Measurements from ENCODE around the gene ZBTB17. TPM values are rescaled to one million over a fixed set of nuclear protein-coding genes. Genes with fewer than 3 reads are reported as not detected.

Gene ZBTB17
- total RNA-seq, 2 experiments from 2014 or later, result 52.9 to 53.4 TPM

DNA sequence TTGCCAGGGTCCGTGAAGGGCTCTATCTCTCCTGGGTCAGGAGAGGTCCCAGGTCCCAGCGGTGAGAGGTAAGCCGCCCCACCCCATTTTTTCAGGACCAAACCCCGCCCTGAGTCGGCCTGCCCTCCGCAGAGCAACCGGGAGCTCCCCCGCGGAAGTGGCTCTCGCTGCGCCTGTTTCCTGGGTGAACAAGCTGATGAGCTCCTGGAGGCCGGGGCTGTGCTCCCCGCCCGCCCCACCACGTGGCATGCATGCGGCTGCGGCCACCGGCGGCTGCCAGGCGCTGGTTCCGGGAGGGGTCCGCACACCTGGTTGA lies 32.0 kb downstream of the ZBTB17 start:
- H3K9me2 ChIP-seq (ENCODE audit: insufficient read depth, low read length), result no peaks in the 10 kb centered on the region
- no peak overlapping the region for H3K4me3 ChIP-seq (ENCODE audit: low read depth, low read length, poor library complexity, severe bottlenecking)
- H3K36me3 ChIP-seq (ENCODE audit: insufficient read depth, low read length), result peaks cover 99% of the 10 kb centered on the region
- H3K9me3 ChIP-seq (ENCODE audit: low read length), result no peaks in the 10 kb centered on the region
- no TSS peak for BruUV-seq (replicated peaks)
- POLR2A ChIA-PET, result no interaction called here
- no peaks in the 10 kb centered on the region; the same call in 1 of the 2 replicates for H3K79me2 ChIP-seq (ENCODE audit: insufficient read depth, low read depth, low read length)
- CTCF ChIA-PET (ENCODE audit: unreplicated experiment), result no interaction called here
- H3K4me2 ChIP-seq (ENCODE audit: low read length), result no peak overlapping the region
- no peak overlapping the region for H2AFZ ChIP-seq (ENCODE audit: low read length)
- H3K4me1 ChIP-seq (ENCODE audit: insufficient read depth, low read length, poor library complexity, severe bottlenecking), result peaks cover 15% of the 10 kb centered on the region
- no peak for DNase-seq (ENCODE audit: low spot score)
- TF ChIP-seq EZH2phosphoT487 (IDR thresholded peaks at IDR 0.05; ENCODE audit: borderline replicate concordance, low read depth, low read length), result no peak
- TF ChIP-seq, protein P1, sequence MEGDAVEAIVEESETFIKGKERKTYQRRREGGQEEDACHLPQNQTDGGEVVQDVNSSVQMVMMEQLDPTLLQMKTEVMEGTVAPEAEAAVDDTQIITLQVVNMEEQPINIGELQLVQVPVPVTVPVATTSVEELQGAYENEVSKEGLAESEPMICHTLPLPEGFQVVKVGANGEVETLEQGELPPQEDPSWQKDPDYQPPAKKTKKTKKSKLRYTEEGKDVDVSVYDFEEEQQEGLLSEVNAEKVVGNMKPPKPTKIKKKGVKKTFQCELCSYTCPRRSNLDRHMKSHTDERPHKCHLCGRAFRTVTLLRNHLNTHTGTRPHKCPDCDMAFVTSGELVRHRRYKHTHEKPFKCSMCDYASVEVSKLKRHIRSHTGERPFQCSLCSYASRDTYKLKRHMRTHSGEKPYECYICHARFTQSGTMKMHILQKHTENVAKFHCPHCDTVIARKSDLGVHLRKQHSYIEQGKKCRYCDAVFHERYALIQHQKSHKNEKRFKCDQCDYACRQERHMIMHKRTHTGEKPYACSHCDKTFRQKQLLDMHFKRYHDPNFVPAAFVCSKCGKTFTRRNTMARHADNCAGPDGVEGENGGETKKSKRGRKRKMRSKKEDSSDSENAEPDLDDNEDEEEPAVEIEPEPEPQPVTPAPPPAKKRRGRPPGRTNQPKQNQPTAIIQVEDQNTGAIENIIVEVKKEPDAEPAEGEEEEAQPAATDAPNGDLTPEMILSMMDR (conservative IDR thresholded peaks at IDR 0.05; ENCODE audit: low read length), result no peak
- H3K27ac ChIP-seq (ENCODE audit: low read depth, low read length, poor library complexity, severe bottlenecking), result no peak overlapping the region
- no peaks in the 10 kb centered on the region for H4K20me1 ChIP-seq (ENCODE audit: insufficient read depth, low read length)
- intact Hi-C loops (cut with micrococcal nuclease; ENCODE audit: unreplicated experiment), result no loop called here

- no peaks in the 10 kb centered on the region for H3K79me2 ChIP-seq (ENCODE audit: insufficient read depth, low read depth, low read length)
- H3K36me3 ChIP-seq (ENCODE audit: insufficient read depth, low read length), result peaks cover 99% of the 10 kb centered on the region
- H3K9me2 ChIP-seq (ENCODE audit: insufficient read depth, low read length), result no peaks in the 10 kb centered on the region
- intact Hi-C loops (cut with micrococcal nuclease; ENCODE audit: unreplicated experiment), result no loop called here
- no peak for TF ChIP-seq EZH2phosphoT487 (IDR thresholded peaks at IDR 0.05; ENCODE audit: borderline replicate concordance, low read depth, low read length)
- TF ChIP-seq, protein P1 (conservative IDR thresholded peaks at IDR 0.05; ENCODE audit: low read length), result no peak
- DNase-seq (ENCODE audit: low spot score), result no peak
- H3K4me1 ChIP-seq (ENCODE audit: insufficient read depth, low read length, poor library complexity, severe bottlenecking), result peaks cover 10% of the 10 kb centered on the region
- no peaks in the 10 kb centered on the region for H4K20me1 ChIP-seq (ENCODE audit: insufficient read depth, low read length)
- ChIA-PET CTCF (ENCODE audit: unreplicated experiment) (no interaction called here), POLR2A (no interaction called here)
- H2AFZ ChIP-seq (ENCODE audit: low read length), result no peak overlapping the region
- no peaks in the 10 kb centered on the region for H3K9me3 ChIP-seq (ENCODE audit: low read length)
- no peak overlapping the region for H3K4me2 ChIP-seq (ENCODE audit: low read length)
- BruUV-seq (replicated peaks), result no TSS peak
- H3K4me3 ChIP-seq (ENCODE audit: low read depth, low read length, poor library complexity, severe bottlenecking), result no peak overlapping the region
- H3K27ac ChIP-seq (ENCODE audit: low read depth, low read length, poor library complexity, severe bottlenecking), result no peak overlapping the region
These were observed 32.4 kb downstream of the ZBTB17 start for GRCh38 chr1:15943328-15943991.

GRCh38 chr1:15942661-15943327 lies 33.1 kb downstream of the ZBTB17 start:
- no peak overlapping the region for H3K27ac ChIP-seq (ENCODE audit: low read depth, low read length, poor library complexity, severe bottlenecking)
- TF ChIP-seq, protein P1 (conservative IDR thresholded peaks at IDR 0.05; ENCODE audit: low read length), result no peak
- TF ChIP-seq EZH2phosphoT487 (IDR thresholded peaks at IDR 0.05; ENCODE audit: borderline replicate concordance, low read depth, low read length), result no peak
- H2AFZ ChIP-seq (ENCODE audit: low read length), result no peak overlapping the region
- no TSS peak for BruUV-seq (replicated peaks)
- peaks cover 99% of the 10 kb centered on the region for H3K36me3 ChIP-seq (ENCODE audit: insufficient read depth, low read length)
- POLR2A ChIA-PET, result no interaction called here
- H3K4me2 ChIP-seq (ENCODE audit: low read length), result no peak overlapping the region
- peaks cover 3% of the 10 kb centered on the region for H3K4me1 ChIP-seq (ENCODE audit: insufficient read depth, low read length, poor library complexity, severe bottlenecking)
- no peaks in the 10 kb centered on the region for H3K9me2 ChIP-seq (ENCODE audit: insufficient read depth, low read length)
- intact Hi-C loops (cut with micrococcal nuclease; ENCODE audit: unreplicated experiment), result no loop called here
- DNase-seq (ENCODE audit: low spot score), result no peak
- CTCF ChIA-PET (ENCODE audit: unreplicated experiment), result no interaction called here
- H3K9me3 ChIP-seq (ENCODE audit: low read length), result no peaks in the 10 kb centered on the region
- H3K4me3 ChIP-seq (ENCODE audit: low read depth, low read length, poor library complexity, severe bottlenecking), result no peak overlapping the region
- no peaks in the 10 kb centered on the region for H4K20me1 ChIP-seq (ENCODE audit: insufficient read depth, low read length)
- no peaks in the 10 kb centered on the region for H3K79me2 ChIP-seq (ENCODE audit: insufficient read depth, low read depth, low read length)

All from OCI-LY7 (cell line).